GM10248 (cell line): ENCODE results near the gene CHCHD5.

Source experiments
- CTCF ChIA-PET: fragments of 300-600 bp; sonication (Branson Sonifier 250); formaldehyde crosslinking; extraction: SDS; loops from one replicate; lab custom pipeline; 2021; ENCODE audit warnings: antibody characterized with exemption; lab: Yijun Ruan, JAX
- POLR2A ChIA-PET: fragments of 350-650 bp; sonication (Branson Sonifier 250); formaldehyde crosslinking; extraction: SDS; loops from one replicate; lab custom pipeline; 2020; ENCODE audit warnings: antibody characterized with exemption; lab: Yijun Ruan, JAX
- DNase-seq: peaks from one replicate; pipeline ENCODE4 v3.0.0; 2012; ENCODE audit errors: extremely low spot score
- CTCF ChIP-seq: IDR thresholded peaks from 2 replicates; pipeline ENCODE4 v1.5.1; 2012; ENCODE audit warnings: mild to moderate bottlenecking, low read depth; ENCODE audit errors: extremely low read depth, missing control alignments, control extremely low read depth

Gene CHCHD5

GRCh38 chr2:112584891-112585250 is 462 bp downstream of the CHCHD5 start:
- no peak for DNase-seq
- POLR2A ChIA-PET: no interaction called here
- TF ChIP-seq CTCF: no peak
- CTCF ChIA-PET: interaction anchor here (1.0 to 3.1 kb wide), 9 partner anchors 9 to 300 kb away, joined by 3 to 40 read pairs (median 4); partner anchors contain the start of gene SLC20A1

GRCh38 chr2:112585400-112585799 is 991 bp downstream of the CHCHD5 start:
- DNase-seq: no peak
- no peak for TF ChIP-seq CTCF
- ChIA-PET CTCF (interaction anchor here (0.7 to 3.1 kb wide), 10 partner anchors 10 to 356 kb away, joined by 3 to 40 read pairs (median 4); partner anchors contain the start of gene SLC20A1), POLR2A (interaction anchor here (0.5 kb wide), 1 partner anchor 134 kb away, joined by 6 read pairs; no protein-coding TSS in a partner anchor)

- DNase-seq: no peak
- ChIA-PET POLR2A (interaction anchor here (0.5 kb wide), 1 partner anchor 134 kb away, joined by 6 read pairs; no protein-coding TSS in a partner anchor), CTCF (interaction anchor here (0.7 to 3.1 kb wide), 8 partner anchors 12 to 356 kb away, joined by 3 to 40 read pairs (median 4); partner anchors contain the start of gene SLC20A1)
- no peak for TF ChIP-seq CTCF
These were observed 1.6 kb downstream of the CHCHD5 start for GRCh38 chr2:112585873-112586464.

- no peak for TF ChIP-seq CTCF
- CTCF ChIA-PET: interaction anchor here (0.6 to 1.3 kb wide), 3 partner anchors 38 to 144 kb away, joined by 3 read pairs; no protein-coding TSS in a partner anchor
- DNase-seq: no peak
- POLR2A ChIA-PET: no interaction called here
These were observed 4.2 kb downstream of the CHCHD5 start for GRCh38 chr2:112588611-112589045.

- no peak for TF ChIP-seq CTCF
- CTCF ChIA-PET: interaction anchor here (1.1 to 1.8 kb wide), 5 partner anchors 9 to 135 kb away, joined by 3 to 9 read pairs (median 4); no protein-coding TSS in a partner anchor
- no peak for DNase-seq
- POLR2A ChIA-PET: no interaction called here
These were observed 7.0 kb downstream of the CHCHD5 start for GRCh38 chr2:112591413-112591812.

- no peak for DNase-seq
- ChIA-PET POLR2A (no interaction called here), CTCF (interaction anchor here (1.2 to 3.2 kb wide), 3 partner anchors 33 to 147 kb away, joined by 3 to 10 read pairs (median 5); no protein-coding TSS in a partner anchor)
- TF ChIP-seq CTCF: no peak
These were observed 9.3 kb downstream of the CHCHD5 start for GRCh38 chr2:112593736-112594135.
